ENCODE data around the gene CDKAL1.

GRCh38 chr6:21200134-21200870 lies 666.0 kb downstream of the CDKAL1 start:
- TF ChIP-seq NFIC (IDR thresholded peaks at IDR 0.05) (no peak), MAX (IDR thresholded peaks at IDR 0.05) (no peak), CEBPB (IDR thresholded peaks at IDR 0.05) (no peak), EP300 (IDR thresholded peaks at IDR 0.05; ENCODE audit: borderline replicate concordance) (no peak), TAF1 (IDR thresholded peaks at IDR 0.05; ENCODE audit: low read depth) (no peak), CREB1 (IDR thresholded peaks at IDR 0.05; ENCODE audit: low read depth) (no peak), FOXM1 (IDR thresholded peaks at IDR 0.05; ENCODE audit: borderline replicate concordance, low read depth) (no peak), RAD21 (IDR thresholded peaks at IDR 0.05; ENCODE audit: low read depth) (no peak), EGR1 (IDR thresholded peaks at IDR 0.05) (no peak), TCF12 (IDR thresholded peaks at IDR 0.05; ENCODE audit: low read depth) (no peak), YY1 (IDR thresholded peaks at IDR 0.05; ENCODE audit: low read depth) (no peak), ZBTB7A (IDR thresholded peaks at IDR 0.05; ENCODE audit: low read depth) (no peak)
